ENCODE measurements around the gene ZSWIM6. TPM values are rescaled to one million over a fixed set of nuclear protein-coding genes. Genes with fewer than 3 reads are reported as not detected.

ZSWIM6 gene
- total RNA-seq, 1 experiment from 2014 or later, result 12.9 TPM

DNA sequence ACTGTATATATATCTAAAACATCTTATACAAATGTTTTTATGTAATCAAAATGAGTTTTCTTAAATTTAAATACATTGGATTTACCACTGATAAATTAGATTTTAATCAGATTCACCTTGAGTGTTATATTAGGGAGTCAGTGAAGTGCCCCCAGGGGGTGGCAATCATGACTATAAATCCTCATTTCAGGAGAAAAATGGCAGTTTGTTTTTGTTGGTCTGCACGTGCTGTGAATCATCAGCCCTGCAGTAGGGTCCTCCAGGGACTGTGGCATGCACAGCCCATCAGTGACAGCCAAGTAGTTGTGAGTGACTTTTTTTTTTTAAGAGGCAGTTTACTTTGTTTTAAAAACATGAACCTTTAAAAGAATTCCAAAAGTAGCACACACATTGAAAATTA is 65.2 kb downstream of the ZSWIM6 start:
- H4K20me1 ChIP-seq (ENCODE audit: insufficient read depth), result no peaks in the 10 kb centered on the region; the same call in none of the 2 replicates
- CTCF ChIA-PET, result no interaction called here
- no peak overlapping the region for H3K27ac ChIP-seq
- H3K27me3 ChIP-seq (ENCODE audit: insufficient read depth, low read depth), result no peaks in the 10 kb centered on the region
- H3K79me2 ChIP-seq (ENCODE audit: low read depth), result peaks cover 59% of the 10 kb centered on the region
- no peaks in the 10 kb centered on the region for H3K4me1 ChIP-seq (replicated peaks; ENCODE audit: insufficient read depth)
- POLR2A ChIA-PET (ENCODE audit: unreplicated experiment), result no interaction called here
- no peak overlapping the region for H3K4me2 ChIP-seq
- no TSS peak for BruUV-seq (replicated peaks)
- TF ChIP-seq EZH2 (IDR thresholded peaks at IDR 0.05; ENCODE audit: low read depth), result no peak
- no peak for TF ChIP-seq CTCF (conservative IDR thresholded peaks at IDR 0.05)
- H3K4me3 ChIP-seq, result no peak overlapping the region
- intact Hi-C loops (cut with micrococcal nuclease; ENCODE audit: unreplicated experiment), result no loop called here
- H3K36me3 ChIP-seq (ENCODE audit: low read depth), result no peaks in the 10 kb centered on the region
- no peaks in the 10 kb centered on the region for H3K9me2 ChIP-seq (ENCODE audit: insufficient read depth)
- H3F3A ChIP-seq (ENCODE audit: insufficient read depth, low read depth), result 0 out of 2 replicates have a peak, but pooled peaks cover 10% of the 10 kb centered on the region
- no peak for DNase-seq
- no peaks in the 10 kb centered on the region for H3K9me3 ChIP-seq (ENCODE audit: insufficient read depth, low read depth)
- no peak overlapping the region for H2AFZ ChIP-seq

DNA sequence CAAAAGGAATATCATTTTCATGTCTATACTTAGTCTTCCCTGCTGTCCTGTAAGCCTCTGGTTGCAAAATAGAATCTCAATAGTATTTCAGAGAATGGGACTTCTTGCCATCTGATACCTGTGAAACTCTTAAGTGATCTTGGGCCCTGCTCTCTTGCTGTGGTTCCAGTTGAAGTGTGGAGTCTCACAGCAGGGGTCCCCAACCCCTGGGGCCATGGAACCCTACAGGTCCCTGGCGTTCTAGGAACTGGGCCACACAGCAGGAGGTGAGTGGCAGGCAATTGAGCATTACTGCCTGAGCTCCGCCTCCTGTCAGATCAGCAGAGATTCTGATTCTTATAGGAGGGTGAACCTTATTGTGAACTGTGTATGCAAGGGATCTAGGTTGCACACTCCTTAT is 65.9 kb downstream of the ZSWIM6 start:
- POLR2A ChIA-PET (ENCODE audit: unreplicated experiment), result no interaction called here
- H3K9me3 ChIP-seq (ENCODE audit: insufficient read depth, low read depth), result no peaks in the 10 kb centered on the region
- no peaks in the 10 kb centered on the region for H3K36me3 ChIP-seq (ENCODE audit: low read depth)
- no peak overlapping the region for H2AFZ ChIP-seq
- no peak for TF ChIP-seq EZH2 (IDR thresholded peaks at IDR 0.05; ENCODE audit: low read depth)
- no peak for TF ChIP-seq CTCF (conservative IDR thresholded peaks at IDR 0.05)
- H3K9me2 ChIP-seq (ENCODE audit: insufficient read depth), result no peaks in the 10 kb centered on the region
- CTCF ChIA-PET, result no interaction called here
- DNase-seq, result no peak
- no peak overlapping the region for H3K27ac ChIP-seq
- H4K20me1 ChIP-seq (ENCODE audit: insufficient read depth), result no peaks in the 10 kb centered on the region; the same call in none of the 2 replicates
- no peak overlapping the region for H3K4me3 ChIP-seq
- intact Hi-C loops (cut with micrococcal nuclease; ENCODE audit: unreplicated experiment), result no loop called here
- 0 out of 2 replicates have a peak, but pooled peaks cover 10% of the 10 kb centered on the region for H3F3A ChIP-seq (ENCODE audit: insufficient read depth, low read depth)
- H3K27me3 ChIP-seq (ENCODE audit: insufficient read depth, low read depth), result no peaks in the 10 kb centered on the region
- no TSS peak for BruUV-seq (replicated peaks)
- no peaks in the 10 kb centered on the region for H3K4me1 ChIP-seq (replicated peaks; ENCODE audit: insufficient read depth)
- H3K4me2 ChIP-seq, result no peak overlapping the region
- peaks cover 62% of the 10 kb centered on the region for H3K79me2 ChIP-seq (ENCODE audit: low read depth)

DNA sequence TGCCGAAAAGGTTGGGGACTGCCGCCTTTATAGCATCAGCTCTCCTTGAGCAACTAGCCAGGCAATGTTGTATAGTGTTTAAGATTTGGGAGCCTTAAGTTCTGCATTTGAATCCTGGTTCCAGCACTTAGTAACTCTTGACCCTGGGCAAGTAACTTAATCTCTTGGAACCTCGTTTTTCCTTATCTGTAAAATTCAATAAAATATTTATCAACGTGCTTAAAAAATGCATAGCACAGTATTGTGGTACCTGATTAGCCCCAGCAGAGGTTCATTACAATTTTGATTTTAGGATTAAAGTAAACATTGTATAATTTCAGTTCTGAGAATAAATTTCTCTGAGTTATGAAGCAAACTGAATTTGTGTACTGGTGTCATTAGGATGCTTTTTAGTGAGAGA is 66.4 kb downstream of the ZSWIM6 start:
- no TSS peak for BruUV-seq (replicated peaks)
- Histone ChIP-seq H3K9me2 (ENCODE audit: insufficient read depth) (no peaks in the 10 kb centered on the region), H3K36me3 (ENCODE audit: low read depth) (no peaks in the 10 kb centered on the region), H2AFZ (no peak overlapping the region), H3F3A (ENCODE audit: insufficient read depth, low read depth) (0 out of 2 replicates have a peak, but pooled peaks cover 10% of the 10 kb centered on the region), H3K79me2 (ENCODE audit: low read depth) (peaks cover 61% of the 10 kb centered on the region), H4K20me1 (ENCODE audit: insufficient read depth) (no peaks in the 10 kb centered on the region; the same call in none of the 2 replicates), H3K4me2 (no peak overlapping the region), H3K4me3 (no peak overlapping the region), H3K4me1 (replicated peaks; ENCODE audit: insufficient read depth) (no peaks in the 10 kb centered on the region), H3K27me3 (ENCODE audit: insufficient read depth, low read depth) (no peaks in the 10 kb centered on the region), H3K27ac (no peak overlapping the region), H3K9me3 (ENCODE audit: insufficient read depth, low read depth) (no peaks in the 10 kb centered on the region)
- TF ChIP-seq CTCF (conservative IDR thresholded peaks at IDR 0.05), result no peak
- TF ChIP-seq EZH2 (IDR thresholded peaks at IDR 0.05; ENCODE audit: low read depth), result no peak
- ChIA-PET POLR2A (ENCODE audit: unreplicated experiment) (no interaction called here), CTCF (no interaction called here)
- intact Hi-C loops (cut with micrococcal nuclease; ENCODE audit: unreplicated experiment), result no loop called here
- no peak for DNase-seq
